Osteocyte (in vitro differentiated cells): ENCODE results near the gene RPTOR. TPM values are rescaled to one million over a fixed set of nuclear protein-coding genes. Genes with fewer than 3 reads are reported as not detected.

ENCODE experiments used
- DNase-seq: peaks from one replicate; pipeline ENCODE4 v3.0.0; 2021; ENCODE audit warnings: mixed read lengths; ENCODE audit not compliant: unreplicated experiment; ENCODE audit errors: extremely low spot score
- H3K27ac Mint-ChIP-seq: one replicate; pipeline ENCODE4 v1.8.0; 2021; ENCODE audit warnings: mild to moderate bottlenecking, mixed read lengths; ENCODE audit not compliant: unreplicated experiment
- H3K27me3 Mint-ChIP-seq: one replicate; pipeline ENCODE4 v1.8.0; 2021; ENCODE audit warnings: mixed read lengths; ENCODE audit not compliant: unreplicated experiment
- H3K36me3 Mint-ChIP-seq: one replicate; pipeline ENCODE4 v1.8.0; 2021; ENCODE audit warnings: mixed read lengths; ENCODE audit not compliant: unreplicated experiment
- H3K4me1 Mint-ChIP-seq: one replicate; pipeline ENCODE4 v1.8.0; 2021; ENCODE audit warnings: mixed read lengths; ENCODE audit not compliant: unreplicated experiment
- H3K4me3 Mint-ChIP-seq: one replicate; pipeline ENCODE4 v1.8.0; 2021; ENCODE audit warnings: mild to moderate bottlenecking, moderate library complexity, mixed read lengths; ENCODE audit not compliant: unreplicated experiment
- H3K9me3 Mint-ChIP-seq: one replicate; pipeline ENCODE4 v1.8.0; 2021; ENCODE audit warnings: mixed read lengths; ENCODE audit not compliant: unreplicated experiment
- CTCF ChIP-seq: fragments of 200-600 bp; sonication (generic); IDR thresholded peaks from 2 replicates; pipeline ENCODE4 v1.5.0; 2021; ENCODE audit warnings: antibody characterized with exemption, mild to moderate bottlenecking, moderate library complexity
- total RNA-seq: library from RNA; stranded (reverse); gene quantifications from 2 replicates; pipeline ENCODE4 v1.2.1, GENCODE V29; 2021

RPTOR gene
- total RNA-seq, 1 donor from 2014 or later, result 36.0 TPM

GRCh38 chr17:80862481-80862961 is 317.9 kb downstream of the RPTOR start:
- DNase-seq, result no peak
- TF ChIP-seq CTCF, result no peak
- H3K36me3 Mint-ChIP-seq, result peaks cover 7% of the 10 kb centered on the region
- no peaks in the 10 kb centered on the region for H3K9me3 Mint-ChIP-seq
- H3K4me1 Mint-ChIP-seq, result peaks cover 26% of the 10 kb centered on the region
- H3K27me3 Mint-ChIP-seq, result no peaks in the 10 kb centered on the region
- H3K4me3 Mint-ChIP-seq, result no peak overlapping the region
- no peak overlapping the region for H3K27ac Mint-ChIP-seq

- Mint-ChIP-seq H3K9me3 (no peaks in the 10 kb centered on the region), H3K27ac (no peak overlapping the region), H3K4me3 (no peak overlapping the region), H3K4me1 (peaks cover 26% of the 10 kb centered on the region), H3K36me3 (peaks cover 7% of the 10 kb centered on the region), H3K27me3 (no peaks in the 10 kb centered on the region)
- DNase-seq, result no peak
- no peak for TF ChIP-seq CTCF
Observed at GRCh38 chr17:80862978-80863377, 318.3 kb downstream of the RPTOR start.

GRCh38 chr17:80863626-80864025 is 319.0 kb downstream of the RPTOR start:
- Mint-ChIP-seq H3K9me3 (no peaks in the 10 kb centered on the region), H3K36me3 (peaks cover 7% of the 10 kb centered on the region), H3K27ac (no peak overlapping the region), H3K4me3 (no peak overlapping the region), H3K4me1 (peaks cover 20% of the 10 kb centered on the region), H3K27me3 (no peaks in the 10 kb centered on the region)
- no peak for TF ChIP-seq CTCF
- no peak for DNase-seq

- no peak overlapping the region for H3K27ac Mint-ChIP-seq
- no peaks in the 10 kb centered on the region for H3K27me3 Mint-ChIP-seq
- no peaks in the 10 kb centered on the region for H3K9me3 Mint-ChIP-seq
- no peak overlapping the region for H3K4me3 Mint-ChIP-seq
- peaks cover 7% of the 10 kb centered on the region for H3K36me3 Mint-ChIP-seq
- no peak for DNase-seq
- TF ChIP-seq CTCF, result no peak
- H3K4me1 Mint-ChIP-seq, result peaks cover 13% of the 10 kb centered on the region
Observed at GRCh38 chr17:80864751-80865150, 320.1 kb downstream of the RPTOR start.

GRCh38 chr17:80866050-80866793 is 321.6 kb downstream of the RPTOR start:
- no peaks in the 10 kb centered on the region for H3K27me3 Mint-ChIP-seq
- no peaks in the 10 kb centered on the region for H3K9me3 Mint-ChIP-seq
- no peak for DNase-seq
- peaks cover 7% of the 10 kb centered on the region for H3K36me3 Mint-ChIP-seq
- H3K4me1 Mint-ChIP-seq, result peaks cover 26% of the 10 kb centered on the region
- TF ChIP-seq CTCF, result peak; percentile 86
- H3K4me3 Mint-ChIP-seq, result no peak overlapping the region
- peak overlapping the region; percentile 54 for H3K27ac Mint-ChIP-seq
